Measurements from ENCODE around the gene ROBO2. TPM values are rescaled to one million over a fixed set of nuclear protein-coding genes. Genes with fewer than 3 reads are reported as not detected.

Gene ROBO2
- total RNA-seq, 2 experiments from 2014 or later: not detected

DNA sequence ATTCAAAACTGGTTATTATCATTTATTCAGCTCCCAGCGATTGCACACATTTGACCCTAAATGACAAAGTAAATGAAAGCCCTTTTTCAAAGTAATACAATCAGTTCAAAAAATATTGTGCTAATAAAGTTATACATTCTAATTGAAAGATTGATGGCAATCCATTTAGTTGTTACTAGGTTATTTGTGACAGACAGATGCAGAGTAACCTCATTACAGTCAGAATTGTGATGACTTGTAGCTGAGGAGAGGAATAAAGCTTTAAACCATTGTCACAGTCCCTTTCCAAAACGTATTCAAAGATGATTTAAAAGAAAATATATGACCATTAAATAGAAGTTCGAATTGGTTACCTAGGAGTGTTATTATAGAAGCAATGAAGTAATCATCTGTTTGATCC is 86.1 kb downstream of the ROBO2 start:
- H3K9me3 Mint-ChIP-seq: peaks cover 6% of the 10 kb centered on the region
- no peak overlapping the region for H3K27ac Mint-ChIP-seq
- no peak overlapping the region for H3K4me3 Mint-ChIP-seq
- no peaks in the 10 kb centered on the region for H3K36me3 Mint-ChIP-seq
- H3K4me1 Mint-ChIP-seq: no peaks in the 10 kb centered on the region
- H3K27me3 Mint-ChIP-seq: no peaks in the 10 kb centered on the region
- no peak for DNase-seq

GRCh38 chr3:77134769-77135168 is 94.9 kb downstream of the ROBO2 start:
- Mint-ChIP-seq H3K9me3 (no peaks in the 10 kb centered on the region), H3K4me3 (no peak overlapping the region), H3K4me1 (no peaks in the 10 kb centered on the region), H3K36me3 (no peaks in the 10 kb centered on the region), H3K27ac (no peak overlapping the region), H3K27me3 (no peaks in the 10 kb centered on the region)
- no peak for DNase-seq

DNA sequence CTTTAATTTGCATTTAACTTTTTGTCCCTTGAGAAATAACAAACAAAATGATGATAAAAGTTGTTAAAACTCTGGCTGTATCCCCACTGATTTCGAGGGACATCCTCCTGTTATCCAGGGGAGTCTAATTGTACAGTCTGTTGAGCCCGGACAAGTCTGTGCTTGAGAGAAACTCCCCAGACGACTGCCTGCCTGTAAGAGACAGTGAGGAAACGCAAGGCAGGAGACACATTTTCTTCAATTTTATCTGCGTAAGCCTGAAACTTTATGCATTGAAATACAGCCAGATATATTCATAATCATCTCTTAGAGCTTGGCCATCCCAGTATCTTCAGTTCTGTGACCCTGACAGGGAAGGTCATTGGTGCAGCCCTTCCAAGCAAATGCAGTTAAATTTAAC is 97.7 kb downstream of the ROBO2 start:
- H3K4me3 Mint-ChIP-seq: no peak overlapping the region
- no peaks in the 10 kb centered on the region for H3K27me3 Mint-ChIP-seq
- H3K36me3 Mint-ChIP-seq: no peaks in the 10 kb centered on the region
- H3K9me3 Mint-ChIP-seq: peaks cover 4% of the 10 kb centered on the region
- no peak overlapping the region for H3K27ac Mint-ChIP-seq
- no peaks in the 10 kb centered on the region for H3K4me1 Mint-ChIP-seq
- DNase-seq: no peak

DNA sequence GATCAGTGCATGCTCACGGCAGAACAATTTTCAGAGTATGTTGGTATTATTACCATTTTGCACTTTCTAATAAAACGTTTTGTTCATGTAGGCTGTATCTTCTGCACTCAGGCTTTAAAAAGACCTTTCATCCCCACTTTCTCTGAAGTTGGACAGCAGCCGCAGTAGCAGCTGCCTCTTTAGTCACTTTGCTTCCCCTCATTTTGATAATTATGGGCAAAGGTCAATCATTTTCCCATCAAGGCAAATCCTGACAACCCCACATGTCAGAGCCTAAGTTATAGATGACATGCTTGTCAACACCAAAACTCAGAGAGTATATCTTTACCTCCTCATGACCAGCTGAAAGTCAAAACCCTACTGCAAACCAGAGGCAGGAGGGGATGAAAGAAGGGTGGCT is 99.7 kb downstream of the ROBO2 start:
- Mint-ChIP-seq H3K36me3 (no peaks in the 10 kb centered on the region), H3K4me1 (no peaks in the 10 kb centered on the region), H3K27me3 (no peaks in the 10 kb centered on the region), H3K27ac (no peak overlapping the region), H3K9me3 (peaks cover 4% of the 10 kb centered on the region), H3K4me3 (no peak overlapping the region)
- DNase-seq: no peak

- DNase-seq: no peak
- Mint-ChIP-seq H3K36me3 (no peaks in the 10 kb centered on the region), H3K27me3 (no peaks in the 10 kb centered on the region), H3K9me3 (peaks cover 5% of the 10 kb centered on the region), H3K27ac (no peak overlapping the region), H3K4me1 (no peaks in the 10 kb centered on the region), H3K4me3 (no peak overlapping the region)
Observed at GRCh38 chr3:77141423-77141822, 101.5 kb downstream of the ROBO2 start.

- Mint-ChIP-seq H3K36me3 (no peaks in the 10 kb centered on the region), H3K9me3 (peaks cover 5% of the 10 kb centered on the region), H3K27me3 (no peaks in the 10 kb centered on the region), H3K4me3 (no peak overlapping the region), H3K4me1 (no peaks in the 10 kb centered on the region), H3K27ac (no peak overlapping the region)
- no peak for DNase-seq
Observed at GRCh38 chr3:77142578-77142977, 102.7 kb downstream of the ROBO2 start.

DNA sequence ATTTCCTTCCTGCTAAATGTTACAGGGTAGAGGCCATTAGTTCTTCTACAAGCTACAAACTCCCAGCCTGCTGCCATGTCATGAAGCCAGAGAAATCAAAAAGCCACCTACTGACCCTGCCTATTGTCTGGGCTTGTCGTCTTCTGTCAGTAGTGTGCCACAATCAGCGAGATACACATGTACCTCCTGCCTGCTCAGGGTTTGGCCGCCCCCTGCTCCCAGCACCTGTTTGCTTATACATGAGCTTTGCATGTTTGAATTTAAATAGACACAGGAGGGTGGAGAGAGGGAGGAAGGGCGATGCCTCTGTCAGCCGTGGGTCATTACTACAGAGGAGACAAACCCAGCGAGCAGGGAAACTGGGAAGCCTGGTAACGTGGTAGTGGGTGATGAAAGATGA is 106.1 kb downstream of the ROBO2 start:
- Mint-ChIP-seq H3K4me3 (no peak overlapping the region), H3K27me3 (no peaks in the 10 kb centered on the region), H3K4me1 (no peaks in the 10 kb centered on the region), H3K27ac (no peak overlapping the region), H3K36me3 (no peaks in the 10 kb centered on the region), H3K9me3 (peaks cover 3% of the 10 kb centered on the region)
- DNase-seq: no peak

- Mint-ChIP-seq H3K36me3 (no peaks in the 10 kb centered on the region), H3K27me3 (no peaks in the 10 kb centered on the region), H3K4me1 (no peaks in the 10 kb centered on the region), H3K4me3 (no peak overlapping the region), H3K9me3 (peaks cover 1% of the 10 kb centered on the region), H3K27ac (no peak overlapping the region)
- no peak for DNase-seq
Observed at GRCh38 chr3:77147836-77148578, 108.1 kb downstream of the ROBO2 start.

DNA sequence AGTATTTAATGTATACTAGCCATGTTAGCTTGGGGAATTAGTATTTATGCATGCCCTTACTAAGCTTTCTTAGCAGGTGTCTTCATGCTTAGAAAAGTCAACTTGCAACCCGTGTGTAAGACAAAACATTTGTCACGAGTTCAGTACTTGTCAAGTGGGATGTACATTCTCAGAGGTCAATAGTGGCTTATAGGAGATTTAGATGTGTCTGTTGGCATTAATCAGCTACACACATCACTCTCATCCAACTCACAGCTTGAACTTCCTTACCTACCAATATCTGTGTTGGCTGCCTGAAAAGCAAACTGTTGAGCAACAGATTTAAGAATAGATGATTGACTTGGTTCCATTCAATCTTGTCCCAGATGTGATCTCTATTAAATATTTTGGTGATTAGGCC is 109.5 kb downstream of the ROBO2 start:
- H3K36me3 Mint-ChIP-seq: no peaks in the 10 kb centered on the region
- no peak overlapping the region for H3K27ac Mint-ChIP-seq
- H3K4me1 Mint-ChIP-seq: no peaks in the 10 kb centered on the region
- no peak for DNase-seq
- no peaks in the 10 kb centered on the region for H3K27me3 Mint-ChIP-seq
- H3K9me3 Mint-ChIP-seq: peaks cover 1% of the 10 kb centered on the region
- no peak overlapping the region for H3K4me3 Mint-ChIP-seq

DNA sequence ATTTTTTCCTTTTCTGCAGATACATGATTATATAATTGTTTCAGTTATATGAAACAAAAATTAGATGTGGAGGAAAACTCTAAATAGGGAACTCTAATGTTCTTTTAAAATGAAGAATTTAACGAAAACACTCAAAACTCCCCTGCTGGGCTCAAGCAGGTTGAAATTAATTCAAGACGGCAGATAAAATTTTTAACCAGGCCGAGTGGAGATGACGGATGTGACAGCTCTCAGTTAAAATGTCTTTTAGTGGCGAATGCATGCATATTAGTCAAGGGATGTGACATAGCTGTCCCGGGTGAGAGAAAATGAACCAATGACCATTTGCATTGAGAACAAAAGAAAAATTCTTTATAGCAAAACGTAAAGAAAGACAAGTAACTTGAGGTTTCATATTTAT is 110.1 kb downstream of the ROBO2 start:
- no peak for DNase-seq
- no peaks in the 10 kb centered on the region for H3K4me1 Mint-ChIP-seq
- H3K27me3 Mint-ChIP-seq: no peaks in the 10 kb centered on the region
- H3K4me3 Mint-ChIP-seq: no peak overlapping the region
- no peak overlapping the region for H3K27ac Mint-ChIP-seq
- no peaks in the 10 kb centered on the region for H3K36me3 Mint-ChIP-seq
- no peaks in the 10 kb centered on the region for H3K9me3 Mint-ChIP-seq

DNA sequence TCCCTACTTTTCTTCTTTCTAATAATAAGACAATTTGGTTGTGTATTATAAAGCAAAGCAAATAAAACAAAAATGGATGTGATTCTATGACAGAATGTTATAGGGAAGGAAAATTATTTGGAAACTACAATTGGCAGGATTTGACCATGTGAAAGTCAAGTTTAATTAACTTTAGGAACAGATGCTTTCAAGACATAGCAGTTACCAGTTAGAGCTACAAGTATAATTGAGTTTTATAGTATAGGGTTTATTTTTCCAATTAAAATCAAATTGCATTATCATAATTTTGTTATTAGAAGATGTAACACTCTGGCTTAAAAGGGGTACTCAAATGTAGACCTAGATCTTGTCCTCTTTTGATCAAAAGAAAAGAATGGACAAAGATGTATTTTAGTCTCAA is 110.9 kb downstream of the ROBO2 start:
- Mint-ChIP-seq H3K4me3 (no peak overlapping the region), H3K4me1 (no peaks in the 10 kb centered on the region)

GRCh38 chr3:77158730-77159581 is 119.1 kb downstream of the ROBO2 start:
- Mint-ChIP-seq H3K27ac (no peak overlapping the region), H3K4me3 (no peak overlapping the region), H3K4me1 (no peaks in the 10 kb centered on the region), H3K36me3 (no peaks in the 10 kb centered on the region), H3K27me3 (no peaks in the 10 kb centered on the region), H3K9me3 (no peaks in the 10 kb centered on the region)
- no peak for DNase-seq

More for the DNA sequence above, 110.9 kb downstream of the ROBO2 start:
- no peak overlapping the region for H3K27ac Mint-ChIP-seq
- H3K36me3 Mint-ChIP-seq: no peaks in the 10 kb centered on the region
- H3K27me3 Mint-ChIP-seq: no peaks in the 10 kb centered on the region
- H3K9me3 Mint-ChIP-seq: no peaks in the 10 kb centered on the region
- DNase-seq: no peak

DNA sequence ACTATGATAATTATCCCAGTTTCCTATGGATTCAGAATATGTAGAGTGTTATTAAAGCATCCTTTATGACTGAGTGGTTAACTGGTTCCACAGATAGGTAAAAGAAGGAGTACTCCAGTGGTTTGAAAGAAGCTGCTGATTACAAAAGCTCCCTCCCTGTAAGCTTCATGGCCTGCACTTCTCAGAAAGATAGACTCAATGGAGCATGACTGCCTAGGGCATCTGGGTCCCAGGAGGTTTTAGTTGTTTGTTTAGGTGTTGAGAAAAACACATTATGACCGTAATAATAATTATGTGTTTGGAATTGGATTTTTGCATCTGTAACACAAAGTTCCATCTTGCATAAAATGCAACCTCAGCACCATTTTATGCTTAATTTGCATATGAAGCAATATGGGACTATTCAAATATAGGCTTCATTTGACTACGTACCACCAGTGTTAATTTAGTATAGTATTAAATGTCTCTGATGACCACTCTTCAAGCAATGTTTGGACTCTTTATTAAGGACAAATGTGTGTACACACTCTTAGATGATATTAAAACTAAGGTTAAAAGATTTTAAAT is 121.1 kb downstream of the ROBO2 start:
- Mint-ChIP-seq H3K4me3 (no peak overlapping the region), H3K27me3 (no peaks in the 10 kb centered on the region), H3K9me3 (no peaks in the 10 kb centered on the region), H3K4me1 (no peaks in the 10 kb centered on the region), H3K27ac (no peak overlapping the region), H3K36me3 (no peaks in the 10 kb centered on the region)
- no peak for DNase-seq

- H3K36me3 Mint-ChIP-seq: no peaks in the 10 kb centered on the region
- H3K27ac Mint-ChIP-seq: no peak overlapping the region
- H3K4me1 Mint-ChIP-seq: no peaks in the 10 kb centered on the region
- H3K4me3 Mint-ChIP-seq: no peak overlapping the region
- H3K9me3 Mint-ChIP-seq: no peaks in the 10 kb centered on the region
- H3K27me3 Mint-ChIP-seq: no peaks in the 10 kb centered on the region
- no peak for DNase-seq
Observed at GRCh38 chr3:77169823-77170222, 129.9 kb downstream of the ROBO2 start.

GRCh38 chr3:77171026-77171425 is 131.1 kb downstream of the ROBO2 start:
- Mint-ChIP-seq H3K4me1 (no peaks in the 10 kb centered on the region), H3K27ac (no peak overlapping the region)

More at GRCh38 chr3:77171026-77171425, 131.1 kb downstream of the ROBO2 start:
- no peaks in the 10 kb centered on the region for H3K27me3 Mint-ChIP-seq
- no peak for DNase-seq
- no peaks in the 10 kb centered on the region for H3K36me3 Mint-ChIP-seq
- H3K9me3 Mint-ChIP-seq: no peaks in the 10 kb centered on the region
- no peak overlapping the region for H3K4me3 Mint-ChIP-seq
